Measurements from ENCODE around the gene EIF3F.

Gene EIF3F

DNA sequence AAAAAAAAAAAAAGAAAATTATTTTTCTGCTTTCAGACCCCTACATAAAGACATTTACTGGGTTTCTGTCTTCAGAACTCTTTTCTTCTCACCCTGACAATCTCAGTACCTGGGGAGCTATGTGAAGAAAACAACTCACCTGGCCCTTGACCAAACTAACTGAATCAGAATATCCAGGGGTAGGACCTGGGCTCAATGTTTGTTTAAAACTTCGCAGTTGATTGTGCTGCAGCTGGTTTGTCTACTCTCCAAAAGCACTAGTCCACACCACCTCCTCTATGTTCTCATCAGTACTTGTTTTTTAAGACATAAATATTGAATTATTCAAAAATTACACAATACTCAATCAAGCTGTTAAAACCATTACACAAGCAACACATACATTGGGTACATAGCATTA lies 34.8 kb downstream of the EIF3F start:
- DNase-seq (ENCODE audit: low spot score), result no peak

DNA sequence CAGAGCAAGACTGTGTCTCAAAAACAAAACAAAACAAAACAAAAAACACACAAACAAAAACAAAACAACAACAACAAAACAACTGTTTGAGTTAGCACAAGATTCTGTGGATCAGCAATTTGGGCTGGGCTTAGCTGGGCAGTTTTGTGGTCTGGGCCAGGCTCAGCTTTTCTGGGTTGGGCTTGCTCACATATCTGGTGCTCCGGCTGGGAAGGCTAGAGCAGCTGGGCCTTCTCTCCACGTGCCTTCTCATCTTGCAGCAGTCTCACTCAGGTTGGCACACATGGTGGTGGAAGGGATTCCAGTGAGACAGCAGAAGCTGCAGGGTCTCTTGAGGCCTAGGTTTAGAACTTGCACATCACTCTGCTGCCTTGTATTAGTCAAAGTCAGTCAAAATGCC lies 35.7 kb downstream of the EIF3F start:
- no peak for DNase-seq (ENCODE audit: low spot score)

DNA sequence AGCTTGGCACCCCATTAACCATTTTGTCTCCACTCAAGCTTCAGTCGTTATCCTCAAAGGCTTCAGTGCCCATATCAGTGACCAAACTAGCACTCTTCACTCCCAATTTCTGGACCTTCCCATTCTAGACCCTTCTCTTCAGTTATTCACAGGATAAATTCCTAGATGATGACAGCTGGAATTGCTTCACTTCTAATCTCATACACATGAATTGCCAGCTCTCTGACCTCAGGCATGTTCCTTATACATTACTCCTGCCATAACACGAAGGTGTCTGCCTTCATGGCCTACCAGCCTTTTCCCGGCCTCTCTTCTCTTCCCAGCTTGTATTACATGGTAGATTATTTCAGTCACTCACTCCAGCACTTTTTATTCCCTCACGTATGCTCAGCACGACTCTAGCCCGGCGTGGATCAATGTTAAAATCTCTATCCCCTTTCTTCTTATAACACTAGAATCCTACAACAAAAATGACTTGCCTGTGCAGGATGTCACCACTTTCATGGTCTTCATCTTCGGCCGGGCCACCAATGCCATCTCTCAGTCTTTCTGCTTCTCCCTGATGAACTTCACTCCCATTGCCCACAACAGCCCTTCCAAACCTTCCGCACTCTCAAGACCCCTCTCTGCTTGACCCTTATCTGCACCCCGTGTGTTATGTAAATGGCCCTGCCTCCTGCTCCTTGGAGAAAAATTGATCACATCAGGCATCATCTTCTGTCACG lies 36.9 kb downstream of the EIF3F start:
- no peak for DNase-seq (ENCODE audit: low spot score)

DNA sequence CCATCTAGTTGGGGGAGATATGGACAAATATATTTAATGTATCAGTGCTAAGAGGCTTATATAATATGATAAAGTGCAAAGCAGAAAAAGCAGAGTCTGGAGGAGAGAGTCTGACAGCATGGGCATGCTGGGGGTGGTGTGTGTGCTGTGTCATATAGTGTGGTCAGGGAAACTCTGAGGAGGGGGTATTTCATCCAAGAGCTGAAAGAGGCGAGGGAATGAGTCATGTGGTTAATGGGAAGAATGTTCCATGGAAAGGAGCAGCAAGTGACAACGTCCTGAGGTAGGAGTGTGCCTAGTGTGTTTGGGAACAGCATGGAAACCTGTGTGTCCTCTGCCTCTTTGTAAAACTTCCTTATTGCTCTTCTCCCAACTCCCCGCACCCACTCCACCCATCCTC lies 38.0 kb downstream of the EIF3F start:
- no peak for DNase-seq (ENCODE audit: low spot score)

DNA sequence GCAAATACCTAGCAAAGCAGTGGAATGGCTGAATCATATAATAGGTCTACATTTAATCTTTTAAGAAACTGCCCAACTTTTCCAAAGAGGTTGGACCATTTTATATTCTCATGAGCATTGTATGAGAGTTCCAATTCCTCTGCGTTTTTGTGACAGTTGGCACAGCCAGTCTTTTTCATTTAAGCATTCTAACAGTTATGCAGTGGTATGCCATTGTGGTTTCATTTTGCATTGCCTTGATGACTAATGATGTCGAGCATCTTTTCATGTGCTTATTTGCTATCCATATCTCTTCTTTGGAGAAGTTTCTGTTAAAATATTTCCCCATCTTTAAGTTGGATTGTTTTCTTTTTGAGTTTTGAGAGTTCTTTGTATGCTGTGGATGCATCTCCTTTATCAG lies 38.7 kb downstream of the EIF3F start:
- DNase-seq (ENCODE audit: low spot score), result no peak

DNA sequence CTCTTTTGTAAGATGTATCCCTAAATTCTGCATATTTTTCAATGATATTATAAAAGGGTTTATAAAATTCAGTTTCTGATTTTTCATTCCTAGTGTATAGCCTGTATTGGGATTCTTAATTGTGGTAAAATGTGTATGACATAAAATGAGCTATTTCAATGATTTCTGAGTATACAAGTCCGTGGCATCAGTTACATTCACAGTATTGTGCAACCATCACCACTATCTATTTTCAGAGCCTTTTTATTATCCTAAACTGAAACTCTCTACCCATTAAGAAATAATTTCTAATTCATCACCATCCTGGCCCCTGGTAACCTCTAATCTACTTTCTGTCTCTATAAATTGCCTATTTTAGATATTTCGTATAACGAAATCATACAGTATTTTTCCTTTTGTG lies 39.8 kb downstream of the EIF3F start:
- no peak for DNase-seq (ENCODE audit: low spot score)

DNA sequence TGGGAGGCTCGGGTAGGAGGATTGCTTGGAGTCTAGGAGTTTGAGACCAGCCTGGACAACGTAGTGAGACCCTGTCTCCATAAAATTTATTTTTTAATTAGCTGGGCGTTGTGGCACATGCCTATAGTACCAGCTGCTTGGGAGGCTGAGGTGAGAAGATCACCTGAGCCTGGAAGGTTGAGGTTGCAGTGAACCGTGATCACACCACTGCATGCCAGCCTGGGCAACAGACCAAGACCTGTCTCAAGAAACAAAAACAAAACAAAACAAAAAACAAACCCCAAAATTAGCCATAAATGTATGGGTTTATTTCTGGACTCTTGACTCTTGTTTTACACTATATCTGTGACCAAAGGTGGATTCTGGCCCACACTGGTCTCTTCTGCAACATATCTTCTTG lies 41.6 kb downstream of the EIF3F start:
- no peak for DNase-seq (ENCODE audit: low spot score)

DNA sequence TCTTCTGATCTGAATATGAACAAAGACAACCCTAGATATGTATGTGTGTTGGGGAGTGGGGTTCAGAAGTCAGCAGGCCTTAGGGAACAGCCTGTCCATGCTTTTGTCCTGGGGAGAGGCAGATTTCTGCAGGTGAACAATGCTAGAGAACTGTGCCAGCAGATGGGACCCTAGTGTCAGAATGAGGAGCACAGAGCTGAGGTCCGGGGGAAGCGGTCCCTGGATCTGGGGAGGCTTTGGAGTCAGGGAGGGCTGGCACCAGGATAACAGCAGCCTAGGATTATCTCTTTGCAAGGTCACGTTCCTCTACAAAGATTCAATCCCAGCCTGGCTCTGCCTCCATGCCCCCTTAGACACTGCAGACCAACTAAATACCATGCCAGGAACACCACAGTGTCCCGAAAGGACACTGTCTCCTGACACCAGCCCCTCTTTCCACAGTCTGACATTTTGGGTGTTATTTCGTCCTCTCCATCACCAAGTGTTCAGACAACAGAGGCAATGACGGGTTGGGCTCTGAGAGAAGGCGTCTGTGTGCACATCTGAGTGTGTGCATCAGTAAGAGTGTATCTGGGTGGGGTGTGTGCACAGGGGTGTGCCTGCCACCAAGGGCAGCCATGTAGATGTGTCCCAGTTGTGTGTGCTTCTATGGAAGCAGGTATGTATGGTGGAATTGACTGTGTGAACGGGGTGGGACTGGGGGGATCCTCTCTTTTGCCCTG lies 43.5 kb downstream of the EIF3F start:
- DNase-seq (ENCODE audit: low spot score), result no peak

DNA sequence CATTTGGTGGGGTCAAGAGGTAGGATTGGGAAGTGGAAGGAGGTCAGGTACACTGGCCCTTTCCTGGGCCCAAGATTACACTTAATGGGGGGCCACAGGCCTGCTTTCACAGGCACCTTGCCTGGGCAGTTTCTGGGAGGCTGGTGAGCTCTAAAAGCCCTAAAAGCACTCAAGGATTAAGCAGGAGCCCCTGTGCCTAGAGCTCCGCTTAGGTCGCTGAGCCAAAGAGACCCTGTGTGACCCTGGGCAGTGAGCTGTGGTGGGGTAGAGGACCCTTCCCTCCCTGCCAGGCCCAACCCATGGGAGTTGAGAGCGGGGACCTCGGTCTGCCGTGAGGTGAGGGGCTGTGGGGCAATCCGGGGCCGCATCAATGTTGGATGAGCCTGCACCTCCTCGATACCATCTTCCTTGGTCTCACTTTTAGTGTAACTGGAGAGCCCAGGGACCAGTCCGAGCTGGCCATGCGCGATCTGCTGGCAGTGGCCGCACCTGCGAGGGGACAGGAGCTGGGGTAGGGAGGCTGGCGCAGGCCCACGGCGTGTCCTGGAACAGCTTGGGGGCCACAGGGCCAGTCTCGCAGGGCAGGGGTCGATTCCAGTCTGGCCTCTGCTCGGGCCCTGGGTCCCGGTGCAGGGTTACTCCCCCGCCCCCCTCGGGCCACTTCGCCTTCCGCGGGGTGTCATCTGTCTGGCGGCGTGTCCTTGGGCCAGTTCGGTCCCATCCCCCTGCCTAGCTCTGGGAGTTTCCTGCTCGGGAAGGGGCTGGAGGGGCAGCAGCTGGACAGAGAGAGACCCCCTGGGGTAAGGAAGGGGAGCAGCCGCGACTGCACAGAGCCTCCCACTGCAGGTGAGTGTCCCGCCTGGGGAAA lies 44.3 kb downstream of the EIF3F start:
- no peak for DNase-seq (ENCODE audit: low spot score)

DNA sequence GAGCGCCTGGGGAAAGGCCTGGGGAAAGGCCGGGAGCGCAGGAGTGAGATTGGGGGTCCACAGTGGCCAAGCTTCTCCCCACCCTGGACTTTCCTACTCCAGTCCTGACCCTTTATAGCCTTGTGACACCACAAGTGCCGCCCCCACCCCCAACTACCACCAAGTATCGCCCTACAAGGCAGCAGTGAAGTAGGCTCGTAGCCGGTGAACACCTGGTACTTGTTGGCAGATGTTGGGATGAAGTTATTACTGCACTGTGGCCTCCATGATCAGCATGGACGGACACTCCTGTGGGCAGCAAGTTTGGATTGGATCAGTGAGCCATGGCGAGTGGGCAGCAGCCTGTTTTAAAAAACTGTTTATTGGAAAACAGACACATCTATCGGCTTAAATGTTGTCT lies 45.0 kb downstream of the EIF3F start:
- no peak for DNase-seq (ENCODE audit: low spot score)

DNA sequence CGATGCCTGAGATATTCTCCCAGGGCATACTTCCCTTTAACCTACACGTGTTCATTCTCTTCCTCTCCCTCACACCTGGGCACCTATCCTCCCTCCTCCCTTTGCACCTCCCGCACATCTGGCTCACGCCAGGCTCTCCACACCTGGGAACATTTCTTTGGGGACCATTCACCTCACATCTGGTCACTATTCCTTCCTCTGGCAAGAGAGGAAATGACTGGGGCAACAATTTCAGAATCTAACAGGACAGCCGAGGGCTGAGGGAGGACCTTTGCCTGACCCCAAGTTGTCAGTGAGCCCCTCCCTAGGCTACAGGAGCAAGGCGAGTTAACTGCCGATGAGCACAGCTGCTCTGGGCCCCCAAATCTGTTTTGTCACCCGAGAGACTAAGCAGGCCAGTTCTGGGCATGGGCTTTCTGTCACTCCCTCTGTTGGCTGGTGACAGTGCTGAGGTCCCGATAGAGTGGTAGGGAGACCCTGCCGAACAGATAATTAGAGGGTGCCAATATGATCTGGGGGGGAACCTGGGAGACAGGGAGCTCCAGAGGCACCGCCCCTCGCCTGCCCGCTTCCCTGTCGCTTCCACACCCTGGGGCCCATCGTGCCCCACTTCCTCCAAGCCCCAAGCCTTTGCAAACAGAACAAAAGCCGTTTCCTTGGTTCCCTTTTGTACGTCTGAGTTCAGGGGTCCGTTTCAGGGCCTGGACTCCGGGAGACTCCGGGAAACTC lies 45.6 kb downstream of the EIF3F start:
- no peak for DNase-seq (ENCODE audit: low spot score)

DNA sequence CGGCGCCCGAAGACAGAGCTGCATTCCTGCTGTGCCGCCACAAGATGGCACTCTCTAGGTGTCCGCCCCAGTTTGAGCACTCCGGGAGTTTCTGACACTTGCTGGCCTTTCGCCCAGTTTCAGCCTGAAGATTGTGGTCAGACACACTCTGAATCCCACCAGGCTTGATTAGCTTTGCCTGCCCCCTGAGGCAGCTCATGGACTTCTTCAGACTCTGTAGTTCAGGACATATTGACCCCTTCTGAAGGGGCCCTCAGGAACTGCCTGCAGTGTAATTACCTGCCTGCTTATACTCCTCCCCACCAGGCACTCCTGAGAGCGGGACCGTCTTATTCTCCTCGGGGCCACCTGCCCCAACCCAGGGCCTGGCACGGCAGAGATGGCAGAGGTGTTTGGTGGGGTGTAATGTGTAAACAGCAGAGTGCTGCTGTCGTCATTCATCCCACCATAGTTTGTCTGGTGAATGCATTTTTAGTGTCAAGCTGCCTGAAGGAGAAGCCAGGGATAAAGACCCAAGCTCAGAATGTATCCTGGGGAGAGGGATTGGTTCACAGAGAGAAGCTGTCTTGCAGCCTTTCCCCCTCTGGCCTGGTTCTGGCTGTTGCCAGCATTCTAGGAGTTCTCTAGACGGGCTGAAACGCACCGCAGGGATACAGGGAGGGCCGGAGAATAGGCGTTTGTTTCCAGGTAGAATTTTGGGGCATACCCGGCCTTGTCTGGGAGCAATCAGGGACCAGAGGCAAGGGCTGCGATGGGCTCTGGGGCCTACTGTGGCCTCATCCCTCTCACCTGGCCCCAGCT lies 46.4 kb downstream of the EIF3F start:
- peak; percentile 68 for DNase-seq (ENCODE audit: low spot score)

DNA sequence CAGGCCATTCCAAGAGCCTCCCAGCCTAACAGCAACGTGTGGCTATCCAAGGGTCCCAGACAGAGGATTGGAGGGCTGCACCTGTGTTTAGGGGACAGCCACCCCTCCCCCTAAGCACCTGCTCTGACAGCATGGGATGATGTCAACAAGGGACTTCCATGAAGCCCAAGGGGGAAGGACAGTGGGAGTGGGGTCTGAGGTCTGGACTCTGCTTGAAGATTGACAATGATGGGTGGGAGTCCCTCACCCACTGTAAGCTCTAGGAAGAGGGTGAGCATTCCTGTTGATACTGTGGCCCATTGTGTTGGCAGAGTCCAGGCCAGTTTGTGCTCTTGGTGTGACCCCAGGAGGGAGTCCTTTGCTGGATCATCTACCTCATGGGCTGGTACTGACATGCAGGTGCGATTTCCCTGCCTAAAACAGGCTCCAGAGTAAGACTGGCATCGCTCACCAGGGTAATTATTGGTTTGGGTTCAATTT lies 47.0 kb downstream of the EIF3F start:
- DNase-seq (ENCODE audit: low spot score), result no peak

DNA sequence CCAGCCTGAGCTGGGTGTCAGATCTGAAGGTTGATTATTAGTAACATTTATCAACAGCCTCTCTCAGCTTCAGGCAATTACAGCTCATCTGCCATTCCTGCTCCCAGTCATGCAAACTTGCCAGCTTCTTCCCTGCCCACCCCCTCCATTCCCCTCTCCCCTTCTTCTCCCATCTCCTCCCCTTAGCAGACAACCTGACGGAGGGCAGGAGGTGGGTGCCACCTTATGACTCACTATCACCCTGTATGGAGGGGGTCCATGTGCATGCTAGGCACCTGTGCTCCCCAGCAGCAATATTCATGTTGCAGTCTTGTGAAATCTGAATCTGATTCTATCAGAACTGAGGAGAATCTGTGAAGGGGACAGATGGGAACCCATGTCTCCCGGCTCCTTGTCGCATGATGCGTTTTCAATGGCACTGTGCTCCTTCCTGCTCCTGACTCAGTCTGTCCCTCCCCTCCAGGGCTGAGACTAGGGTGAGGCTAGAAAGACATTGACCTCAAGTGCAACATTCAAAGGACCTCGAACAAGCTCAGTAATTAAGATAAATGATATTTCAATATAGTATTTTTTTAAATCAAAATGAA lies 47.6 kb downstream of the EIF3F start:
- no peak for DNase-seq (ENCODE audit: low spot score)

DNA sequence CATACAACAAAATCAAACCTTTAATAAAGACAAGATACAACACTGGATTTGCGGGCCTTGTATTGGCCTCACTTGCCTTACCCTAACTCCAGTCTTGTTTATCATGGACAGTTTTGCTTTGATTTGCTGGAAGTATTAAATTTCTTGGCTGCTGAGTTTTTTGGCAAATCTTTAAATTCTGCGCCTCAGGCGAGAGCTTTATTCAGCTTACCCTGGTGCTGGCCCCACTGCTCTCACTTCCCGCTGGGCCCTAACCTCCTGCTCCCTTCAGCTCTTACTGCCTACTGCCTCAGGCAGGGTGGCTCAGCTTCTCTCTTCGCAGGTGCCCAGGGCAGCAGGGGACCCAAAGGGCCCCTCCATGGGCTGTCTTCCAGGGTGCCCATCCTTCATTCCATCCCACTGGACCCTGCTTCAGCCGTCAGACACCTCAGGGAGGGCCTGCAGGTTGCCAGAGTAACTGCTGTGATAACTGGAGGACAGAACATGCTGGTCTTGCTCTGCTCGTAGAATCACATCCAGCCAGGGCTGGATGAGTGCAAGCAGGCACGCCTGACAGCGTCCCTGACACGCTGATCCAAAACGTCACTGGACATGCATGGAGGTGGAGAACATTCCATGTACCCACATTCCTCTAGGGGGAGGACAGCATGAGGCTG lies 48.2 kb downstream of the EIF3F start:
- no peak for DNase-seq (ENCODE audit: low spot score)

DNA sequence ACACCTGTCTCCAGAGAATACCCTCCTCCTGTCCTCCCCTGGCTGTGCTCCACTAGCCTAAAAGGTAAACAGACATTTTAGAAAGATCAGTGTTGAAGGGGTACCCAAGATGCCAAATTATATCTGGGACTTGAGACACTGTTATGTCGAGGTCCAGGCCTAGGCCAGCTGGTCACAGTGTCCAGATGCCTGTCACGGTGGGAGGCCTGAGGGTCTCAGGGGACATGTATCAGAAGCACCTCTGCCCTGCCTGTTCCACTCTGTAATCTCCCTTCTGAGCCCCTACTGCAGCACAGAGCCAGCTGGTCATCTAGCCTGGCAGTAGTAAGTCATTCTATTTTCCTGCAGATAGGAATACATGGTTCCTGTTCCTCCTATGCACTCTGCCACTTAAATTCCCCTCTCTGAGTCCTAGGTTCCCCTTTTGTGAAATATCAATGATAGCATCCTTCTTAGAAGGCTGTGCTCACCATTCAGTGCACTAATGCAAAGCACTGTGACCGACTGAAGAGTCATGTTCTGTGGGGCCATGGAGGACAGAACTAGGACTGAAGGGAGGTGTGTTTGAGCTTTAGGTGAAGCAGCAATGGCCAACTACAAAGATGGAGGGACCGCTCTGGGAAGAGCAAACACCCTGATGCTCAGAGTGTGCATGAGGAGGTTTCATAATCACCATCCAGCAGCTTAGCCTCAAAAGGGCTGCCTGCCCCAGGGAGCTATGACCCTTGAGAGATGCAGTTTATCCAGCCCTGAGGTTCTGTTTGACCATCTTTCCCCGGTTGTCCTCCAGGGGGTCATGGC lies 49.1 kb downstream of the EIF3F start:
- no peak for DNase-seq (ENCODE audit: low spot score)

DNA sequence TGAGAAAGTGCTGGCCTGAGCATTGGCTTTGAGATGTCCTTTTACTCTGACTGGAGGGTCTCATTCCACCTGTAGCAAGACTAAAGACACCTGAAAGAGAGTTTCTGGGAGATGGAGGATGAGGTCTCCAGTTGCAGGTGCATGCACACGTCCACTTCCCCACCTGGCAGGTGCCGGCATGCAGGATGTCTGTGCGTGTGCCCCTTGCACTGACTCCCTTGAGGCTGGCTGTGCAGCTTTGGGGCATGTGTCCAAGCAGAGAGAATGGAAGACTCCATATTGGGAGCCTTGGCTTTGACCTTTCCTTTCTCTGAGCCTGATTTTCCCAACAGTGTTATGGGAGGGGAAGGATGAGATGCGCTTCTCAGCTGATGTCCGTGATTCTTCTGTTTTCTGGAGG lies 49.8 kb downstream of the EIF3F start:
- no peak for DNase-seq (ENCODE audit: low spot score)

DNA sequence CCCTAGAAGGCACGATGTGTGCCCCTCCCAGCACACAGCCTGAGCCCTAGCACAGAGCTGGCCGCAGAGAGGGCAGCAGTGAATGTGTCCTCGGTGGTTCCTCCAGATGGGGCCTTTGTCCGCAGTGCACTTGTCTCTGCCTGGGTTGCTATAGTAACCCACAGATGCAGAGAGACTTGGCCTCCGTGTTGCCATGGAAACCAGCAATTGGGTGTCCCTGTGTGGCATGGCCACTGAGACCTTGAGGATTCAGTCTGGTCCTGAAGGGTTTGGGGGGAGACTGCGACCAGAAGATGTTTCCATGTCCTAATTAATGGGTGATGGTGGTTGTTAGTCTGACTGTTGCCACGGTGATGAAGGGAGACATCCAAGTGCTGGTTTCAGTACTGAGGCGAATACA lies 51.3 kb downstream of the EIF3F start:
- peak; percentile 85 for DNase-seq (ENCODE audit: low spot score)
